Measurements from ENCODE around the gene UNK. TPM values are rescaled to one million over a fixed set of nuclear protein-coding genes. Genes with fewer than 3 reads are reported as not detected.

UNK gene
- total RNA-seq, 1 experiment from 2014 or later: 35.4 TPM

DNA sequence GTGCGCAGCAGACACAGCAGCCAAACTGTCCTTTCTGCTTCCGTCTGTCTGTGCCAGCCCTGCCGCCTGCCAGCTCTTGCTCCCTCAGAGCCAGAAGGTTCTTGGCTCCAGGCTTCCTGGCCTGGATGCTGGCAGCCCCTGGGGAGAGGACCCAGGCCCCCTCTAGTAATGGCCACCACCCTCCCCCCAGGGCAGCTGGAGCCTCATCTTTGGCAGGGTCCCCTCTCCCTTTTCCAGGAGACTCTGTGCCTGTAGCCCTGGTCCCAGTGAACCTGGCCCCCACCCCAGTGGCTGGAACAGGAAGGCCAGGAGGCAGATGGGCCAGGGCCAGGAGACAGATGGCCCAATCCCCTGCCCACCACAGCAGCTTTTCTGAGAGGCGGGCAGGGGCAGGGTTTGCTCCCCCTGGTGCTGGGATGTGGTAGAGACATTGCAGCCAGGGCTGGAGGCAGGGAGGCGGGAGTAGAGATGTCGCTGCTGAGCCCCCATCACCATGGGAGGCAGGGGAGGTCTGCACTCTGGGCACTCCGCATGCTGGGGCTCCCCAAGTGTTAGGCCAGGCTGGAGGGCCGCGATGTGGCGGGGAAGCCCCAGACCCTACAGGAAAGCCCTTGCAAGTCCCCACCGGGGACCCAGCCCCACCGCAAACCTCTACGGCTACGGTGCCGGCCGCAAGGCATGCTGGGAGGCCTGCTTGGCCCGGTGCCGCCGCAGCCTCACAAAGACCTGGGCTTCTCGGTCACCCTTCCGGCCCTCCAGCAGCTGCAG lies 42.9 kb downstream of the UNK start (continued):
- TF ChIP-seq CREM (CRISPR knock-in tag; IDR thresholded peaks at IDR 0.05) (no peak), MYBL2 (CRISPR knock-in tag; IDR thresholded peaks at IDR 0.05) (no peak), ZNF671 (CRISPR knock-in tag; IDR thresholded peaks at IDR 0.05) (0 out of 2 replicates have a peak, but pooled peaks have one; percentile 45), ETV6 (CRISPR knock-in tag; IDR thresholded peaks at IDR 0.05) (no peak), FOXK1 (CRISPR knock-in tag; IDR thresholded peaks at IDR 0.05) (no peak), ZNF138 (CRISPR knock-in tag; conservative IDR thresholded peaks at IDR 0.05) (no peak), ZNF416 (CRISPR knock-in tag; IDR thresholded peaks at IDR 0.05) (peak; percentile 76; the same call in 1 of the 2 replicates), TEAD4 (CRISPR knock-in tag; IDR thresholded peaks at IDR 0.05) (no peak), GTF2I (CRISPR knock-in tag; conservative IDR thresholded peaks at IDR 0.05) (no peak), ATF1 (CRISPR knock-in tag; IDR thresholded peaks at IDR 0.05) (0 out of 2 replicates have a peak, but pooled peaks have one; percentile 16), JAZF1 (CRISPR knock-in tag; IDR thresholded peaks at IDR 0.05) (no peak)
- TF ChIP-seq, protein P1, sequence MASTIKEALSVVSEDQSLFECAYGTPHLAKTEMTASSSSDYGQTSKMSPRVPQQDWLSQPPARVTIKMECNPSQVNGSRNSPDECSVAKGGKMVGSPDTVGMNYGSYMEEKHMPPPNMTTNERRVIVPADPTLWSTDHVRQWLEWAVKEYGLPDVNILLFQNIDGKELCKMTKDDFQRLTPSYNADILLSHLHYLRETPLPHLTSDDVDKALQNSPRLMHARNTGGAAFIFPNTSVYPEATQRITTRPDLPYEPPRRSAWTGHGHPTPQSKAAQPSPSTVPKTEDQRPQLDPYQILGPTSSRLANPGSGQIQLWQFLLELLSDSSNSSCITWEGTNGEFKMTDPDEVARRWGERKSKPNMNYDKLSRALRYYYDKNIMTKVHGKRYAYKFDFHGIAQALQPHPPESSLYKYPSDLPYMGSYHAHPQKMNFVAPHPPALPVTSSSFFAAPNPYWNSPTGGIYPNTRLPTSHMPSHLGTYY (CRISPR knock-in tag; IDR thresholded peaks at IDR 0.05): 0 out of 2 replicates have a peak, but pooled peaks have one; percentile 13
- TF ChIP-seq, protein P2, sequence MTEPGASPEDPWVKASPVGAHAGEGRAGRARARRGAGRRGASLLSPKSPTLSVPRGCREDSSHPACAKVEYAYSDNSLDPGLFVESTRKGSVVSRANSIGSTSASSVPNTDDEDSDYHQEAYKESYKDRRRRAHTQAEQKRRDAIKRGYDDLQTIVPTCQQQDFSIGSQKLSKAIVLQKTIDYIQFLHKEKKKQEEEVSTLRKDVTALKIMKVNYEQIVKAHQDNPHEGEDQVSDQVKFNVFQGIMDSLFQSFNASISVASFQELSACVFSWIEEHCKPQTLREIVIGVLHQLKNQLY (CRISPR knock-in tag; IDR thresholded peaks at IDR 0.05): no peak
- TF ChIP-seq, protein P3, sequence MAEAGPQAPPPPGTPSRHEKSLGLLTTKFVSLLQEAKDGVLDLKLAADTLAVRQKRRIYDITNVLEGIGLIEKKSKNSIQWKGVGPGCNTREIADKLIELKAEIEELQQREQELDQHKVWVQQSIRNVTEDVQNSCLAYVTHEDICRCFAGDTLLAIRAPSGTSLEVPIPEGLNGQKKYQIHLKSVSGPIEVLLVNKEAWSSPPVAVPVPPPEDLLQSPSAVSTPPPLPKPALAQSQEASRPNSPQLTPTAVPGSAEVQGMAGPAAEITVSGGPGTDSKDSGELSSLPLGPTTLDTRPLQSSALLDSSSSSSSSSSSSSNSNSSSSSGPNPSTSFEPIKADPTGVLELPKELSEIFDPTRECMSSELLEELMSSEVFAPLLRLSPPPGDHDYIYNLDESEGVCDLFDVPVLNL (CRISPR knock-in tag; IDR thresholded peaks at IDR 0.05; ENCODE audit: borderline replicate concordance, low read depth): no peak
- TF ChIP-seq, protein P4, sequence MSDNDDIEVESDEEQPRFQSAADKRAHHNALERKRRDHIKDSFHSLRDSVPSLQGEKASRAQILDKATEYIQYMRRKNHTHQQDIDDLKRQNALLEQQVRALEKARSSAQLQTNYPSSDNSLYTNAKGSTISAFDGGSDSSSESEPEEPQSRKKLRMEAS (CRISPR knock-in tag; IDR thresholded peaks at IDR 0.05): peak; percentile 69; the same call in 1 of the 2 replicates
- TF ChIP-seq, protein P5, sequence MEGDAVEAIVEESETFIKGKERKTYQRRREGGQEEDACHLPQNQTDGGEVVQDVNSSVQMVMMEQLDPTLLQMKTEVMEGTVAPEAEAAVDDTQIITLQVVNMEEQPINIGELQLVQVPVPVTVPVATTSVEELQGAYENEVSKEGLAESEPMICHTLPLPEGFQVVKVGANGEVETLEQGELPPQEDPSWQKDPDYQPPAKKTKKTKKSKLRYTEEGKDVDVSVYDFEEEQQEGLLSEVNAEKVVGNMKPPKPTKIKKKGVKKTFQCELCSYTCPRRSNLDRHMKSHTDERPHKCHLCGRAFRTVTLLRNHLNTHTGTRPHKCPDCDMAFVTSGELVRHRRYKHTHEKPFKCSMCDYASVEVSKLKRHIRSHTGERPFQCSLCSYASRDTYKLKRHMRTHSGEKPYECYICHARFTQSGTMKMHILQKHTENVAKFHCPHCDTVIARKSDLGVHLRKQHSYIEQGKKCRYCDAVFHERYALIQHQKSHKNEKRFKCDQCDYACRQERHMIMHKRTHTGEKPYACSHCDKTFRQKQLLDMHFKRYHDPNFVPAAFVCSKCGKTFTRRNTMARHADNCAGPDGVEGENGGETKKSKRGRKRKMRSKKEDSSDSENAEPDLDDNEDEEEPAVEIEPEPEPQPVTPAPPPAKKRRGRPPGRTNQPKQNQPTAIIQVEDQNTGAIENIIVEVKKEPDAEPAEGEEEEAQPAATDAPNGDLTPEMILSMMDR (IDR thresholded peaks at IDR 0.05): peak; percentile 71
- TF ChIP-seq, protein P6, sequence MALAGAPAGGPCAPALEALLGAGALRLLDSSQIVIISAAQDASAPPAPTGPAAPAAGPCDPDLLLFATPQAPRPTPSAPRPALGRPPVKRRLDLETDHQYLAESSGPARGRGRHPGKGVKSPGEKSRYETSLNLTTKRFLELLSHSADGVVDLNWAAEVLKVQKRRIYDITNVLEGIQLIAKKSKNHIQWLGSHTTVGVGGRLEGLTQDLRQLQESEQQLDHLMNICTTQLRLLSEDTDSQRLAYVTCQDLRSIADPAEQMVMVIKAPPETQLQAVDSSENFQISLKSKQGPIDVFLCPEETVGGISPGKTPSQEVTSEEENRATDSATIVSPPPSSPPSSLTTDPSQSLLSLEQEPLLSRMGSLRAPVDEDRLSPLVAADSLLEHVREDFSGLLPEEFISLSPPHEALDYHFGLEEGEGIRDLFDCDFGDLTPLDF (CRISPR knock-in tag; IDR thresholded peaks at IDR 0.05): no peak
- TF ChIP-seq, protein P7, sequence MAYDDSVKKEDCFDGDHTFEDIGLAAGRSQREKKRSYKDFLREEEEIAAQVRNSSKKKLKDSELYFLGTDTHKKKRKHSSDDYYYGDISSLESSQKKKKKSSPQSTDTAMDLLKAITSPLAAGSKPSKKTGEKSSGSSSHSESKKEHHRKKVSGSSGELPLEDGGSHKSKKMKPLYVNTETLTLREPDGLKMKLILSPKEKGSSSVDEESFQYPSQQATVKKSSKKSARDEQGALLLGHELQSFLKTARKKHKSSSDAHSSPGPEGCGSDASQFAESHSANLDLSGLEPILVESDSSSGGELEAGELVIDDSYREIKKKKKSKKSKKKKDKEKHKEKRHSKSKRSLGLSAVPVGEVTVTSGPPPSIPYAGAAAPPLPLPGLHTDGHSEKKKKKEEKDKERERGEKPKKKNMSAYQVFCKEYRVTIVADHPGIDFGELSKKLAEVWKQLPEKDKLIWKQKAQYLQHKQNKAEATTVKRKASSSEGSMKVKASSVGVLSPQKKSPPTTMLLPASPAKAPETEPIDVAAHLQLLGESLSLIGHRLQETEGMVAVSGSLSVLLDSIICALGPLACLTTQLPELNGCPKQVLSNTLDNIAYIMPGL (CRISPR knock-in tag; IDR thresholded peaks at IDR 0.05): peak; percentile 84; the same call in 1 of the 2 replicates
- TF ChIP-seq, protein P8, sequence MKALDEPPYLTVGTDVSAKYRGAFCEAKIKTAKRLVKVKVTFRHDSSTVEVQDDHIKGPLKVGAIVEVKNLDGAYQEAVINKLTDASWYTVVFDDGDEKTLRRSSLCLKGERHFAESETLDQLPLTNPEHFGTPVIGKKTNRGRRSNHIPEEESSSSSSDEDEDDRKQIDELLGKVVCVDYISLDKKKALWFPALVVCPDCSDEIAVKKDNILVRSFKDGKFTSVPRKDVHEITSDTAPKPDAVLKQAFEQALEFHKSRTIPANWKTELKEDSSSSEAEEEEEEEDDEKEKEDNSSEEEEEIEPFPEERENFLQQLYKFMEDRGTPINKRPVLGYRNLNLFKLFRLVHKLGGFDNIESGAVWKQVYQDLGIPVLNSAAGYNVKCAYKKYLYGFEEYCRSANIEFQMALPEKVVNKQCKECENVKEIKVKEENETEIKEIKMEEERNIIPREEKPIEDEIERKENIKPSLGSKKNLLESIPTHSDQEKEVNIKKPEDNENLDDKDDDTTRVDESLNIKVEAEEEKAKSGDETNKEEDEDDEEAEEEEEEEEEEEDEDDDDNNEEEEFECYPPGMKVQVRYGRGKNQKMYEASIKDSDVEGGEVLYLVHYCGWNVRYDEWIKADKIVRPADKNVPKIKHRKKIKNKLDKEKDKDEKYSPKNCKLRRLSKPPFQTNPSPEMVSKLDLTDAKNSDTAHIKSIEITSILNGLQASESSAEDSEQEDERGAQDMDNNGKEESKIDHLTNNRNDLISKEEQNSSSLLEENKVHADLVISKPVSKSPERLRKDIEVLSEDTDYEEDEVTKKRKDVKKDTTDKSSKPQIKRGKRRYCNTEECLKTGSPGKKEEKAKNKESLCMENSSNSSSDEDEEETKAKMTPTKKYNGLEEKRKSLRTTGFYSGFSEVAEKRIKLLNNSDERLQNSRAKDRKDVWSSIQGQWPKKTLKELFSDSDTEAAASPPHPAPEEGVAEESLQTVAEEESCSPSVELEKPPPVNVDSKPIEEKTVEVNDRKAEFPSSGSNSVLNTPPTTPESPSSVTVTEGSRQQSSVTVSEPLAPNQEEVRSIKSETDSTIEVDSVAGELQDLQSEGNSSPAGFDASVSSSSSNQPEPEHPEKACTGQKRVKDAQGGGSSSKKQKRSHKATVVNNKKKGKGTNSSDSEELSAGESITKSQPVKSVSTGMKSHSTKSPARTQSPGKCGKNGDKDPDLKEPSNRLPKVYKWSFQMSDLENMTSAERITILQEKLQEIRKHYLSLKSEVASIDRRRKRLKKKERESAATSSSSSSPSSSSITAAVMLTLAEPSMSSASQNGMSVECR (CRISPR knock-in tag; IDR thresholded peaks at IDR 0.05; ENCODE audit: borderline replicate concordance): 0 out of 2 replicates have a peak, but pooled peaks have one; percentile 27
- TF ChIP-seq, protein P9, sequence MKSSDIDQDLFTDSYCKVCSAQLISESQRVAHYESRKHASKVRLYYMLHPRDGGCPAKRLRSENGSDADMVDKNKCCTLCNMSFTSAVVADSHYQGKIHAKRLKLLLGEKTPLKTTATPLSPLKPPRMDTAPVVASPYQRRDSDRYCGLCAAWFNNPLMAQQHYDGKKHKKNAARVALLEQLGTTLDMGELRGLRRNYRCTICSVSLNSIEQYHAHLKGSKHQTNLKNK (CRISPR knock-in tag; IDR thresholded peaks at IDR 0.05): no peak
- TF ChIP-seq, protein P10, sequence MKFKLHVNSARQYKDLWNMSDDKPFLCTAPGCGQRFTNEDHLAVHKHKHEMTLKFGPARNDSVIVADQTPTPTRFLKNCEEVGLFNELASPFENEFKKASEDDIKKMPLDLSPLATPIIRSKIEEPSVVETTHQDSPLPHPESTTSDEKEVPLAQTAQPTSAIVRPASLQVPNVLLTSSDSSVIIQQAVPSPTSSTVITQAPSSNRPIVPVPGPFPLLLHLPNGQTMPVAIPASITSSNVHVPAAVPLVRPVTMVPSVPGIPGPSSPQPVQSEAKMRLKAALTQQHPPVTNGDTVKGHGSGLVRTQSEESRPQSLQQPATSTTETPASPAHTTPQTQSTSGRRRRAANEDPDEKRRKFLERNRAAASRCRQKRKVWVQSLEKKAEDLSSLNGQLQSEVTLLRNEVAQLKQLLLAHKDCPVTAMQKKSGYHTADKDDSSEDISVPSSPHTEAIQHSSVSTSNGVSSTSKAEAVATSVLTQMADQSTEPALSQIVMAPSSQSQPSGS (CRISPR knock-in tag; IDR thresholded peaks at IDR 0.05; ENCODE audit: borderline replicate concordance, low read depth): no peak

Data from WTC11 (cell line).